Measurements from ENCODE around the gene RNF167.

GRCh38 chr17:4939796-4940554 is at the start of gene RNF167, which contains the start of gene SLC25A11:
- TF ChIP-seq EZH2phosphoT487 (IDR thresholded peaks at IDR 0.05; ENCODE audit: insufficient read depth, low read depth) (no peak), EZH2 (IDR thresholded peaks at IDR 0.05; ENCODE audit: insufficient read depth, poor library complexity, severe bottlenecking) (no peak)
